B cell (primary cell): ENCODE data around the gene PHPT1. TPM values are rescaled to one million over a fixed set of nuclear protein-coding genes. Genes with fewer than 3 reads are reported as not detected.

Source experiments
- ATAC-seq: fragments of 200-7000 bp; cut with Tn5 transposase; one replicate; pipeline ENCODE4 v1.10.0; 2021; ENCODE audit warnings: low read depth, mild to moderate bottlenecking, moderate number of reproducible peaks, moderate library complexity
- CTCF ChIA-PET: fragments of 350-600 bp; sonication (Branson Sonifier 250); formaldehyde crosslinking; loops from one replicate; lab custom pipeline; 2021; ENCODE audit warnings: antibody characterized with exemption, inconsistent platforms; lab: Charles Lee
- POLR2A ChIA-PET: fragments of 350-600 bp; sonication (Branson Sonifier 250); formaldehyde crosslinking; loops from one replicate; lab custom pipeline; 2021; ENCODE audit warnings: antibody characterized with exemption; lab: Charles Lee
- DNase-seq: peaks from one replicate; pipeline ENCODE4 v3.0.0; 2013
- H2AFZ ChIP-seq: 2 replicates; pipeline ENCODE4 v1.6.1; 2012; ENCODE audit warnings: mild to moderate bottlenecking, low read depth, low read length; ENCODE audit not compliant: insufficient read depth, poor library complexity, severe bottlenecking
- H3K27ac ChIP-seq, 2 donors: 1 replicate in 1 of 2; 2 replicates in 1 of 2; pipeline ENCODE4 v1.5.1; 2012 to 2013; ENCODE audit warnings: low read length in 2 of 2, mild to moderate bottlenecking in 2 of 2, moderate library complexity in 1 of 2
- H3K27me3 ChIP-seq, 4 experiments: fragments of 200-600 bp in 1 of 4; sonication (generic) in 1 of 4; replicated peaks in 1 of 4; 1 replicate in 2 of 4; 2 replicates in 2 of 4; pipeline versions ENCODE4 v1.6.1 to v1.7.0; 2013 to 2016; ENCODE audit warnings: low read length in 3 of 4, mild to moderate bottlenecking in 2 of 4, mixed read lengths in 1 of 4, moderate library complexity in 1 of 4; ENCODE audit not compliant: insufficient read depth in 4 of 4, control insufficient read depth in 3 of 4; ENCODE audit errors: control extremely low read depth in 1 of 4
- H3K36me3 ChIP-seq, 2 experiments: replicated peaks in 1 of 2; 1 replicate in 1 of 2; 2 replicates in 1 of 2; pipeline versions ENCODE4 v1.6.1 to v1.7.1; 2013; ENCODE audit warnings: low read length in 1 of 2; ENCODE audit not compliant: insufficient read depth in 2 of 2, control insufficient read depth in 1 of 2; ENCODE audit errors: control extremely low read depth in 1 of 2, extremely low read depth in 1 of 2
- H3K4me1 ChIP-seq, 2 donors: fragments of 200-600 bp in 1 of 2; sonication (generic) in 1 of 2; 1 replicate in 1 of 2; 2 replicates in 1 of 2; pipeline versions ENCODE4 v1.5.1 to v1.6.1; 2013 to 2017; ENCODE audit warnings: low read length in 2 of 2; ENCODE audit not compliant: control insufficient read depth in 2 of 2, insufficient read depth in 2 of 2
- H3K4me2 ChIP-seq: replicated peaks from 2 replicates; pipeline ENCODE3; 2012; ENCODE audit warnings: mild to moderate bottlenecking, low read depth, low read length; ENCODE audit not compliant: poor library complexity, severe bottlenecking
- H3K4me3 ChIP-seq, 5 experiments: fragments of 200-600 bp in 1 of 5; sonication (generic) in 1 of 5; 1 replicate in 3 of 5; 2 replicates in 2 of 5; pipeline versions ENCODE4 v1.5.1 to v1.7.0; 2011 to 2016; ENCODE audit warnings: low read length in 4 of 5, mild to moderate bottlenecking in 4 of 5, low read depth in 2 of 5, control low read depth in 1 of 5, moderate library complexity in 1 of 5; ENCODE audit not compliant: insufficient read depth in 1 of 5; ENCODE audit errors: control extremely low read depth in 1 of 5, extremely low read depth in 1 of 5
- H3K79me2 ChIP-seq: fragments of 200-600 bp; sonication (generic); one replicate; pipeline ENCODE4 v1.6.0; 2016; ENCODE audit warnings: low read length; ENCODE audit not compliant: control insufficient read depth, insufficient read depth
- H3K9ac ChIP-seq: fragments of 200-600 bp; sonication (generic); 2 replicates; pipeline ENCODE4 v1.6.1; 2017; ENCODE audit warnings: mild to moderate bottlenecking, low read length, moderate library complexity
- H3K9me3 ChIP-seq, 3 donors: one replicate each; pipeline versions ENCODE4 v1.6.1 to v1.7.1; 2013; ENCODE audit warnings: low read length in 2 of 3; ENCODE audit not compliant: control insufficient read depth in 2 of 3, insufficient read depth in 1 of 3; ENCODE audit errors: control extremely low read depth in 1 of 3
- H4K20me1 ChIP-seq: 2 replicates; pipeline ENCODE4 v1.6.0; 2012; ENCODE audit warnings: mild to moderate bottlenecking, low read length; ENCODE audit not compliant: insufficient read depth, control insufficient read depth, poor library complexity, severe bottlenecking
- H3K27ac Mint-ChIP-seq: one replicate; pipeline ENCODE4 v1.8.0; 2021; ENCODE audit warnings: mixed read lengths
- H3K27me3 Mint-ChIP-seq: one replicate; pipeline ENCODE4 v1.8.0; 2021; ENCODE audit warnings: mixed read lengths
- H3K4me1 Mint-ChIP-seq: one replicate; pipeline ENCODE4 v1.8.0; 2021; ENCODE audit warnings: mixed read lengths
- H3K4me3 Mint-ChIP-seq: one replicate; pipeline ENCODE4 v1.8.0; 2021; ENCODE audit warnings: mixed read lengths
- H3K9me3 Mint-ChIP-seq: one replicate; pipeline ENCODE4 v1.8.0; 2022; ENCODE audit warnings: mixed read lengths; ENCODE audit not compliant: insufficient read depth
- EZH2 ChIP-seq: IDR thresholded peaks from 2 replicates; pipeline ENCODE4 v1.6.1; 2012; ENCODE audit warnings: borderline replicate concordance, low read depth, mild to moderate bottlenecking, moderate library complexity, low read length; ENCODE audit not compliant: insufficient read depth, poor library complexity, severe bottlenecking
- WGBS: methylation state at CpG from one replicate; pipeline ENCODE4 v1.1.5; 2013; ENCODE audit warnings: missing lambda C conversion rate; ENCODE audit not compliant: insufficient coverage; 5-methylcytosine and 5-hydroxymethylcytosine counted together
- intact Hi-C: fragments of 100-400 bp; cut with micrococcal nuclease; formaldehyde crosslinking; loops from one replicate; pipeline ENCODE4 v1.10.0; 2022
- polyA plus RNA-seq: library from polyadenylated mRNA; depleted of rRNA; stranded (reverse); fragments of >200 nt; gene quantifications from 2 replicates; pipeline ENCODE4 v1.2.3, GENCODE V29; 2012
- total RNA-seq, 2 donors: library from RNA; stranded (reverse); fragments of 120-200 nt in 1 of 2; gene quantifications; 1 replicate in 1 of 2; 2 replicates in 1 of 2; pipeline versions ENCODE4 v1.2.3 to v1.2.4, GENCODE V29; 2013 to 2022
- TF ChIP-seq, protein P1 (sequence below): fragments of 200-600 bp; IDR thresholded peaks from one replicate; pipeline ENCODE4 v1.8.0; 2022; ENCODE audit warnings: antibody characterized with exemption, mild to moderate bottlenecking

PHPT1 gene
- total and polyA plus RNA-seq, 2 donors (not counting 1 experiment from before 2014, with no cell fraction given), result 36.5 to 37.2 TPM

DNA sequence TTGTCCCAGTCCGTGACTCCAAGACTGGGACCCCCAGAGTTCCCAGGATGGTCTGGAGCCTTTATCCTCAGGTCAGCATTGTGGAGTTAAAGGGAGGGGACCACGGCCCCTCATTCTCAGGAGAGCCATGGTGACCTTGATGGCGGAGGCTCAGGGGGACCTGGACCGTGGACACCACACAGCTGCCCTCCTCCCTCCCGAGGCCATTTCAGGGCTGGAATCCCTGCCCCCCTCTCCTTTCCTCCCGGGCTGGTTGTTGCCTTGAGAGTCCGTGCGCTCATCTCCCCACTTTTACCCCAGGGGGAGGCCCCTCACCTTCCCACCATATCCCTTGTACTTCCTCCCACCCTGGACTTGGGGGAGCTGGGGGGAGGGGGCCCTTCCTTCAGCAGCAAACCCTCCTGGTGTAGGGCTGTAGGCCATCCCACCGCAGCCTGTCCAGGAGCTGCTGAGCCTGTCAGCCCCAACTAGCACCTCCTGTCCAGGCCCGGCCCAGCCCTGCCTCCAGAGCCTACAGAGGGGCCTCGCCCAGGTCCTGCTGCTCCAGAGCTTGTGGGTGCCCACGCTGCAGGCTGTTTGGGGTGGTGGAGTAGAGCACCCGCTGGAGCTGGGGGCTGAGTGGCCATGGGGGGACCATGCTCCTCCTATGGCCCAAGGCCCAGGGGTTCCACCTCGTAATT lies 21.3 kb upstream of the PHPT1 start:
- Histone ChIP-seq H3K79me2 (no peaks in the 10 kb centered on the region), H3K4me2 (no peak overlapping the region), H3K27me3 (no peaks in the 10 kb centered on the region), H2AFZ (no peak overlapping the region), H3K9ac (no peak overlapping the region), H3K4me1 (no peaks in the 10 kb centered on the region), H3K36me3 (peaks cover 2 to 58% of the 10 kb centered on the region in 2 experiments), H4K20me1 (peaks cover 8% of the 10 kb centered on the region), H3K9me3 (no peaks in the 10 kb centered on the region), H3K27ac (no peak overlapping the region), H3K4me3 (no peak overlapping the region)
- TF ChIP-seq, protein P1, sequence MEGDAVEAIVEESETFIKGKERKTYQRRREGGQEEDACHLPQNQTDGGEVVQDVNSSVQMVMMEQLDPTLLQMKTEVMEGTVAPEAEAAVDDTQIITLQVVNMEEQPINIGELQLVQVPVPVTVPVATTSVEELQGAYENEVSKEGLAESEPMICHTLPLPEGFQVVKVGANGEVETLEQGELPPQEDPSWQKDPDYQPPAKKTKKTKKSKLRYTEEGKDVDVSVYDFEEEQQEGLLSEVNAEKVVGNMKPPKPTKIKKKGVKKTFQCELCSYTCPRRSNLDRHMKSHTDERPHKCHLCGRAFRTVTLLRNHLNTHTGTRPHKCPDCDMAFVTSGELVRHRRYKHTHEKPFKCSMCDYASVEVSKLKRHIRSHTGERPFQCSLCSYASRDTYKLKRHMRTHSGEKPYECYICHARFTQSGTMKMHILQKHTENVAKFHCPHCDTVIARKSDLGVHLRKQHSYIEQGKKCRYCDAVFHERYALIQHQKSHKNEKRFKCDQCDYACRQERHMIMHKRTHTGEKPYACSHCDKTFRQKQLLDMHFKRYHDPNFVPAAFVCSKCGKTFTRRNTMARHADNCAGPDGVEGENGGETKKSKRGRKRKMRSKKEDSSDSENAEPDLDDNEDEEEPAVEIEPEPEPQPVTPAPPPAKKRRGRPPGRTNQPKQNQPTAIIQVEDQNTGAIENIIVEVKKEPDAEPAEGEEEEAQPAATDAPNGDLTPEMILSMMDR, result no peak
- TF ChIP-seq EZH2, result no peak
- WGBS, result 97% methylated on average over 10 of the region's 14 CpGs
- no peaks in the 10 kb centered on the region for H3K27me3 Mint-ChIP-seq
- H3K4me3 Mint-ChIP-seq, result no peak overlapping the region
- no peaks in the 10 kb centered on the region for H3K4me1 Mint-ChIP-seq
- no peaks in the 10 kb centered on the region for H3K9me3 Mint-ChIP-seq
- ChIA-PET CTCF (interaction anchor here (0.5 to 1.0 kb wide), 2 partner anchors 16 to 96 kb away, joined by 4 read pairs; no protein-coding TSS in a partner anchor), POLR2A (no interaction called here)
- no peak for ATAC-seq
- H3K27ac Mint-ChIP-seq, result no peak overlapping the region
- no peak for DNase-seq
- intact Hi-C loops, result no loop called here

DNA sequence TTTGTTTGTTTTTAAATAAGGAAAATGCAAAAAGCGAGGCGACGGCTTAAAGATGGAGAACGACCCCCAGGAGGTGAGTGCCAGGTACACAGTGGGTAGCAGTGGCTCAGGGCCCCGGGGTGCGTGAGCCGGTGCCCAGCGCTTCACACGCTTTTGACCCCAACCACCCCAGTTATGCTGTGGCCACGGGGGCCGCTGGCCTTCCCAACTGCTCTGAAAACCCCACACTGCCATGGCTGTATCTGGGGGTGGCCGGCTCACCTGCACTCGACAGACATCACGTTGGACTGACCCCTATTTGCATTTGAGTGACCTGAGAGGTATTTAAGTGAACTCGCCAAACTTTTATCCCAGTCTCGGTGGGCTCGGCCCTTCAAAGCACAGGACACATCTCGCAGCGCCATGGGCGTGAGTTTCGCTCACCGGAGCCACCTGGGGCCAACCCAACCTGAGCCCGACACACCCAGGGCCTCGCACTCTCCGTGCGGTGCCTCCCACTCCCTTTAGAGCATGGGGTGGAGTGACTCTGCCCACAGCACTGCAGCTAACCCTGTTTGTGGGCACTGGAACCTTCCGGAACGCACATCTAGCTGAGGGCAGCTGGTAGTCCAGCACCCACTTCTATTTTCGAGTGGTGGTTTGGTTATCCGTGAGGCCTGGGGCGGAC lies 20.6 kb upstream of the PHPT1 start:
- peaks cover 2 to 54% of the 10 kb centered on the region in 2 experiments for H3K36me3 ChIP-seq
- ChIA-PET POLR2A (no interaction called here), CTCF (no interaction called here)
- H2AFZ ChIP-seq, result no peak overlapping the region
- TF ChIP-seq, protein P1, result no peak
- TF ChIP-seq EZH2, result no peak
- no peak overlapping the region for H3K27ac ChIP-seq
- H3K79me2 ChIP-seq, result no peaks in the 10 kb centered on the region
- no peak overlapping the region for H3K9ac ChIP-seq
- no peak for DNase-seq
- no peaks in the 10 kb centered on the region for H3K27me3 ChIP-seq
- 98% methylated on average over 31 of the region's 31 CpGs for WGBS
- no peaks in the 10 kb centered on the region for H3K9me3 Mint-ChIP-seq
- no peaks in the 10 kb centered on the region for H3K4me1 ChIP-seq
- no peak for ATAC-seq
- no peaks in the 10 kb centered on the region for H3K9me3 ChIP-seq
- no peak overlapping the region for H3K4me3 ChIP-seq
- no peak overlapping the region for H3K4me2 ChIP-seq
- intact Hi-C loops, result no loop called here
- H3K27me3 Mint-ChIP-seq, result no peaks in the 10 kb centered on the region
- peaks cover 2% of the 10 kb centered on the region for H4K20me1 ChIP-seq
- H3K4me1 Mint-ChIP-seq, result no peaks in the 10 kb centered on the region
- no peak overlapping the region for H3K4me3 Mint-ChIP-seq
- H3K27ac Mint-ChIP-seq, result no peak overlapping the region
